NB4 (cell line): Measurements from ENCODE around the gene DOCK3.

Experiments
- CTCF ChIP-seq: IDR thresholded peaks from one replicate; pipeline ENCODE4 v1.5.1; 2012; ENCODE audit warnings: low read depth, low read length
- MYC ChIP-seq: IDR thresholded peaks from 2 replicates; pipeline ENCODE4 v1.6.1; 2011; ENCODE audit warnings: low read depth, low read length

- TF ChIP-seq CTCF (no peak), MYC (no peak)
These were observed 46.1 kb upstream of the DOCK3 start for GRCh38 chr3:50628601-50629000.
